ENCODE measurements around the gene S100A5.
"Not testable (repeated sequence)": the region's sequence is repeated elsewhere in the genome, so short reads cannot be mapped to it uniquely, and the experiment has no call there.

The S100A5 gene

GRCh38 chr1:153583514-153583913 is 42.8 kb upstream of the S100A5 start:
- WGBS (ENCODE audit: insufficient coverage): 100% methylated on average over 1 of the region's 3 CpGs
- H3K4me1 ChIP-seq (ENCODE audit: control extremely low read depth in 1 of 4, control insufficient read depth in 4 of 4, insufficient read depth in 4 of 4, low read length in 3 of 4); DNase-seq; H3K4me3 ChIP-seq (ENCODE audit: control insufficient read depth in 1 of 7, extremely low read depth in 1 of 7, insufficient read depth in 4 of 7, low read depth in 2 of 7, low read length in 6 of 7); CTCF ChIA-PET; H3K9me3 ChIP-seq (ENCODE audit: control extremely low read depth in 1 of 5, control insufficient read depth in 4 of 5, insufficient read depth in 2 of 5, low read depth in 1 of 5, low read length in 4 of 5); H3K27me3 ChIP-seq (replicated peaks in 2 of 5; ENCODE audit: control insufficient read depth in 4 of 5, insufficient read depth in 5 of 5, low read length in 4 of 5); H3K36me3 ChIP-seq (ENCODE audit: control insufficient read depth in 4 of 4, insufficient read depth in 4 of 4, low read length in 3 of 4); H3K27ac ChIP-seq (ENCODE audit: insufficient read depth in 1 of 2, low read depth in 1 of 2, low read length in 2 of 2, poor library complexity in 1 of 2, severe bottlenecking in 2 of 2); POLR2A ChIA-PET: not testable (repeated sequence)

- WGBS (ENCODE audit: insufficient coverage): 95% methylated on average over 11 of the region's 34 CpGs
- H3K4me3 ChIP-seq (ENCODE audit: control insufficient read depth in 1 of 7, extremely low read depth in 1 of 7, insufficient read depth in 4 of 7, low read depth in 2 of 7, low read length in 6 of 7); H3K4me1 ChIP-seq (ENCODE audit: control extremely low read depth in 1 of 4, control insufficient read depth in 4 of 4, insufficient read depth in 4 of 4, low read length in 3 of 4); H3K27ac ChIP-seq (ENCODE audit: insufficient read depth in 1 of 2, low read depth in 1 of 2, low read length in 2 of 2, poor library complexity in 1 of 2, severe bottlenecking in 2 of 2); H3K27me3 ChIP-seq (replicated peaks in 2 of 5; ENCODE audit: control insufficient read depth in 4 of 5, insufficient read depth in 5 of 5, low read length in 4 of 5); H3K9me3 ChIP-seq (ENCODE audit: control extremely low read depth in 1 of 5, control insufficient read depth in 4 of 5, insufficient read depth in 2 of 5, low read depth in 1 of 5, low read length in 4 of 5); H3K36me3 ChIP-seq (ENCODE audit: control insufficient read depth in 4 of 4, insufficient read depth in 4 of 4, low read length in 3 of 4); POLR2A ChIA-PET; CTCF ChIA-PET; DNase-seq: not testable (repeated sequence)
Measured at GRCh38 chr1:153582836-153583235, 42.1 kb upstream of the S100A5 start.

GRCh38 chr1:153578936-153579335 is 38.2 kb upstream of the S100A5 start:
- 90% methylated on average over 3 of the region's 3 CpGs for WGBS (ENCODE audit: insufficient coverage)
- CTCF ChIA-PET: interaction anchor here (1.3 to 1.6 kb wide), 2 partner anchors 9 to 36 kb away, joined by 5 read pairs; no protein-coding TSS in a partner anchor
- POLR2A ChIA-PET: no interaction called here

DNA sequence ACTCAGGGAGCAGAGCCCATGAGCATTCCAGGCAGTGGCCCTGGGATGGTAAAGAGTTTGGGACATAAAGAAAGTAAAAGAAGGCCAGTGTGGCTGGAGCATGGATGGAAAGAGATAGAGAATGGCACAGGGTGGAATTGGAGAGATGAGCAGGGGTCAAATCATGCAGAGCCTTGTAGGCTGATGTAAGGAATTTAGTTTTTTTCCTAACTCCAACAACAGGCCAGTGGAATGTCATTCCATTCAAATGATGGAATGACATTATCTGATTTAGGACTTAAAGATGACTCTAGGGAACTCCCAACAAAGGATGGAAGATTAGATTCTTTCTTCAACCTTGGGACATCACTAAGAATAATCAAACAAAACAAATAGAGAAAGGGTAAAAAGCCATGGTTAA is 37.8 kb upstream of the S100A5 start:
- Histone ChIP-seq H3K27me3 (replicated peaks in 2 of 5; ENCODE audit: control insufficient read depth in 4 of 5, insufficient read depth in 5 of 5, low read length in 4 of 5) (peaks cover 0 to 8% (median 0%) of the 10 kb centered on the region in 5 experiments), H3K4me3 (ENCODE audit: control insufficient read depth in 1 of 7, extremely low read depth in 1 of 7, insufficient read depth in 4 of 7, low read depth in 2 of 7, low read length in 6 of 7) (no peak overlapping the region), H3K36me3 (ENCODE audit: control insufficient read depth in 4 of 4, insufficient read depth in 4 of 4, low read length in 3 of 4) (no peaks in the 10 kb centered on the region), H3K27ac (ENCODE audit: insufficient read depth in 1 of 2, low read depth in 1 of 2, low read length in 2 of 2, poor library complexity in 1 of 2, severe bottlenecking in 2 of 2) (no peak overlapping the region), H3K4me1 (ENCODE audit: control extremely low read depth in 1 of 4, control insufficient read depth in 4 of 4, insufficient read depth in 4 of 4, low read length in 3 of 4) (peaks cover under 1 to 4% (median 1%) of the 10 kb centered on the region in 4 experiments), H3K9me3 (ENCODE audit: control extremely low read depth in 1 of 5, control insufficient read depth in 4 of 5, insufficient read depth in 2 of 5, low read depth in 1 of 5, low read length in 4 of 5) (no peaks in the 10 kb centered on the region)
- ChIA-PET CTCF (interaction anchor here (1.3 to 3.1 kb wide), 6 partner anchors 8 to 52 kb away, joined by 4 to 22 read pairs (median 5); no protein-coding TSS in a partner anchor), POLR2A (no interaction called here)
- DNase-seq: no peak

More at GRCh38 chr1:153578936-153579335, 38.2 kb upstream of the S100A5 start:
- H3K4me3 ChIP-seq (ENCODE audit: control insufficient read depth in 1 of 7, extremely low read depth in 1 of 7, insufficient read depth in 4 of 7, low read depth in 2 of 7, low read length in 6 of 7): no peak overlapping the region
- H3K27ac ChIP-seq (ENCODE audit: insufficient read depth in 1 of 2, low read depth in 1 of 2, low read length in 2 of 2, poor library complexity in 1 of 2, severe bottlenecking in 2 of 2): no peak overlapping the region
- no peaks in the 10 kb centered on the region for H3K36me3 ChIP-seq (ENCODE audit: control insufficient read depth in 4 of 4, insufficient read depth in 4 of 4, low read length in 3 of 4)
- peaks cover 0 to 2% (median 0%) of the 10 kb centered on the region in 4 experiments for H3K4me1 ChIP-seq (ENCODE audit: control extremely low read depth in 1 of 4, control insufficient read depth in 4 of 4, insufficient read depth in 4 of 4, low read length in 3 of 4)
- DNase-seq: no peak
- H3K27me3 ChIP-seq (replicated peaks in 2 of 5; ENCODE audit: control insufficient read depth in 4 of 5, insufficient read depth in 5 of 5, low read length in 4 of 5): peaks cover 0 to 8% (median 0%) of the 10 kb centered on the region in 5 experiments
- H3K9me3 ChIP-seq (ENCODE audit: control extremely low read depth in 1 of 5, control insufficient read depth in 4 of 5, insufficient read depth in 2 of 5, low read depth in 1 of 5, low read length in 4 of 5): no peaks in the 10 kb centered on the region

- ChIA-PET CTCF (interaction anchor here (0.8 to 3.1 kb wide), 15 partner anchors 8 to 67 kb away, joined by 3 to 22 read pairs (median 4); partner anchors contain the start of genes S100A13 and S100A14), POLR2A (no interaction called here)
- DNase-seq: no peak
- H3K4me3 ChIP-seq (ENCODE audit: control insufficient read depth in 1 of 7, extremely low read depth in 1 of 7, insufficient read depth in 4 of 7, low read depth in 2 of 7, low read length in 6 of 7): no peak overlapping the region
- H3K4me1 ChIP-seq (ENCODE audit: control extremely low read depth in 1 of 4, control insufficient read depth in 4 of 4, insufficient read depth in 4 of 4, low read length in 3 of 4): peaks cover 6 to 13% (median 10%) of the 10 kb centered on the region in 4 experiments
- no peaks in the 10 kb centered on the region for H3K9me3 ChIP-seq (ENCODE audit: control extremely low read depth in 1 of 5, control insufficient read depth in 4 of 5, insufficient read depth in 2 of 5, low read depth in 1 of 5, low read length in 4 of 5)
- H3K27me3 ChIP-seq (replicated peaks in 2 of 5; ENCODE audit: control insufficient read depth in 4 of 5, insufficient read depth in 5 of 5, low read length in 4 of 5): peaks cover 0 to 8% (median 0%) of the 10 kb centered on the region in 5 experiments
- 87% methylated on average over 7 of the region's 9 CpGs for WGBS (ENCODE audit: insufficient coverage)
- H3K27ac ChIP-seq (ENCODE audit: insufficient read depth in 1 of 2, low read depth in 1 of 2, low read length in 2 of 2, poor library complexity in 1 of 2, severe bottlenecking in 2 of 2): no peak overlapping the region
- H3K36me3 ChIP-seq (ENCODE audit: control insufficient read depth in 4 of 4, insufficient read depth in 4 of 4, low read length in 3 of 4): no peaks in the 10 kb centered on the region
Measured at GRCh38 chr1:153577624-153578051, 36.9 kb upstream of the S100A5 start.

DNA sequence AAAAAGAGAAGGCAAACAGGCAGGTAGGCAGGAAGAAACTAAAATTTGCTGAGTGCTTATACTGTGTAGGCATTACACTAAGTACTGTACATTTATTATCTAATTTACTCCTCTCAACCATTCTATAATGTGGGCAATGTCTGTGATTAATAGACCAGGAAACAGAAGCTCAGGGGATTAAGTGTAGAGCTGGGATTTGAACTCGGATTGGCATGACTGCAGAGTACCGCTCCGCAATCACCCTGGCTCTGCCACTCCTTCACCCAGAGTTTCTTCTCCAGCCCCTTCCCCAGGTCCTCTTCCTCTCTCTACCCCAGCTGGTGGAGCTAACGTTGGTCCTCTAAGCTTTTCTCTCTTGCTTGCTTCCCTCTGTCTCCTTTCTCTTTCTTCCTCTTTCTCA is 36.4 kb upstream of the S100A5 start:
- ChIA-PET POLR2A (no interaction called here), CTCF (interaction anchor here (0.9 to 3.1 kb wide), 15 partner anchors 9 to 95 kb away, joined by 3 to 22 read pairs (median 4); partner anchors contain the start of genes S100A13 and S100A14)
- 44% methylated on average over 4 of the region's 4 CpGs for WGBS (ENCODE audit: insufficient coverage)
- H3K9me3 ChIP-seq (ENCODE audit: control extremely low read depth in 1 of 5, control insufficient read depth in 4 of 5, insufficient read depth in 2 of 5, low read depth in 1 of 5, low read length in 4 of 5): no peaks in the 10 kb centered on the region
- peak in 2 of 3 donors; percentile 24 to 37 for DNase-seq
- no peak overlapping the region for H3K4me3 ChIP-seq (ENCODE audit: control insufficient read depth in 1 of 7, extremely low read depth in 1 of 7, insufficient read depth in 4 of 7, low read depth in 2 of 7, low read length in 6 of 7)
- H3K27me3 ChIP-seq (replicated peaks in 2 of 5; ENCODE audit: control insufficient read depth in 4 of 5, insufficient read depth in 5 of 5, low read length in 4 of 5): peaks cover 0 to 8% (median 0%) of the 10 kb centered on the region in 5 experiments
- H3K4me1 ChIP-seq (ENCODE audit: control extremely low read depth in 1 of 4, control insufficient read depth in 4 of 4, insufficient read depth in 4 of 4, low read length in 3 of 4): peaks cover 7 to 15% (median 12%) of the 10 kb centered on the region in 4 experiments
- H3K36me3 ChIP-seq (ENCODE audit: control insufficient read depth in 4 of 4, insufficient read depth in 4 of 4, low read length in 3 of 4): no peaks in the 10 kb centered on the region
- no peak overlapping the region for H3K27ac ChIP-seq (ENCODE audit: insufficient read depth in 1 of 2, low read depth in 1 of 2, low read length in 2 of 2, poor library complexity in 1 of 2, severe bottlenecking in 2 of 2)

- 100% methylated on average over 1 of the region's 10 CpGs for WGBS (ENCODE audit: insufficient coverage)
- H3K4me3 ChIP-seq (ENCODE audit: control insufficient read depth in 1 of 7, extremely low read depth in 1 of 7, insufficient read depth in 4 of 7, low read depth in 2 of 7, low read length in 6 of 7); DNase-seq; H3K27me3 ChIP-seq (replicated peaks in 2 of 5; ENCODE audit: control insufficient read depth in 4 of 5, insufficient read depth in 5 of 5, low read length in 4 of 5); H3K27ac ChIP-seq (ENCODE audit: insufficient read depth in 1 of 2, low read depth in 1 of 2, low read length in 2 of 2, poor library complexity in 1 of 2, severe bottlenecking in 2 of 2); H3K9me3 ChIP-seq (ENCODE audit: control extremely low read depth in 1 of 5, control insufficient read depth in 4 of 5, insufficient read depth in 2 of 5, low read depth in 1 of 5, low read length in 4 of 5); H3K36me3 ChIP-seq (ENCODE audit: control insufficient read depth in 4 of 4, insufficient read depth in 4 of 4, low read length in 3 of 4); POLR2A ChIA-PET: not testable (repeated sequence)
- H3K4me1 ChIP-seq (ENCODE audit: control extremely low read depth in 1 of 4, control insufficient read depth in 4 of 4, insufficient read depth in 4 of 4, low read length in 3 of 4): peaks cover 7 to 19% (median 12%) of the 10 kb centered on the region in 4 experiments
- CTCF ChIA-PET: interaction anchor here (1.3 to 3.1 kb wide), 3 partner anchors 21 to 51 kb away, joined by 5 to 22 read pairs (median 10); partner anchors contain the start of gene S100A13
Measured at GRCh38 chr1:153575497-153575896, 34.8 kb upstream of the S100A5 start.

Measured in common myeloid progenitor, CD34-positive (primary cell).